ENCODE results near the gene ADGRV1. TPM values are rescaled to one million over a fixed set of nuclear protein-coding genes. Genes with fewer than 3 reads are reported as not detected.

The ADGRV1 gene
- total and polyA plus RNA-seq, 9 of the 15 experiments (the other 6 are each of a cell fraction or from before 2014, with no cell fraction given), result 21.7 to 156 (median 58.2) TPM

- TF ChIP-seq TARDBP (IDR thresholded peaks at IDR 0.05), result no peak
- TF ChIP-seq SMARCE1 (IDR thresholded peaks at IDR 0.05), result peak; percentile 29; the same call in 1 of the 2 replicates
- TF ChIP-seq ZNF830 (CRISPR knock-in tag; IDR thresholded peaks at IDR 0.05), result no peak
- no peak for TF ChIP-seq THRB (CRISPR knock-in tag; conservative IDR thresholded peaks at IDR 0.05)
- TF ChIP-seq PURB (CRISPR knock-in tag; IDR thresholded peaks at IDR 0.05; ENCODE audit: low read depth), result no peak
- no peak for TF ChIP-seq FOXP4 (CRISPR knock-in tag; IDR thresholded peaks at IDR 0.05; ENCODE audit: borderline replicate concordance)
- TF ChIP-seq HDGF (IDR thresholded peaks at IDR 0.05), result no peak
- no peak for TF ChIP-seq NFIC (IDR thresholded peaks at IDR 0.05)
- TF ChIP-seq POLR2B (IDR thresholded peaks at IDR 0.05; ENCODE audit: low read depth, partially characterized antibody), result no peak
- no peak for TF ChIP-seq TCFL5 (CRISPR knock-in tag; conservative IDR thresholded peaks at IDR 0.05)
- no peak for TF ChIP-seq CEBPZ (IDR thresholded peaks at IDR 0.05; ENCODE audit: borderline replicate concordance, low read depth, low read length)
- TF ChIP-seq PTTG1 (tag; IDR thresholded peaks at IDR 0.05; ENCODE audit: low read depth), result no peak
- TF ChIP-seq MLX (CRISPR knock-in tag; conservative IDR thresholded peaks at IDR 0.05), result no peak
- no peak for TF ChIP-seq TFAP4 (CRISPR knock-in tag; IDR thresholded peaks at IDR 0.05; ENCODE audit: borderline replicate concordance)
Observed at GRCh38 chr5:90696153-90696552, 137.6 kb downstream of the ADGRV1 start (continued).

All from K562 (cell line).